Activated naive CD8-positive, alpha-beta T cell (primary cell): ENCODE results near the gene ATF6.
"Not testable (repeated sequence)": the region's sequence is repeated elsewhere in the genome, so short reads cannot be mapped to it uniquely, and the experiment has no call there.

Experiments
- H3K27ac Mint-ChIP-seq: one replicate; pipeline ENCODE4 v1.8.0; 2021; ENCODE audit warnings: mixed read lengths
- H3K27me3 Mint-ChIP-seq: one replicate; pipeline ENCODE4 v1.8.0; 2021; ENCODE audit warnings: mixed read lengths
- H3K36me3 Mint-ChIP-seq: one replicate; pipeline ENCODE4 v1.8.0; 2021; ENCODE audit warnings: mixed read lengths
- H3K4me1 Mint-ChIP-seq: one replicate; pipeline ENCODE4 v1.8.0; 2021; ENCODE audit warnings: low read depth, mixed read lengths
- H3K4me3 Mint-ChIP-seq: one replicate; pipeline ENCODE4 v1.8.0; 2021; ENCODE audit warnings: mild to moderate bottlenecking, mixed read lengths
- H3K9me3 Mint-ChIP-seq: one replicate; pipeline ENCODE4 v1.8.0; 2021; ENCODE audit warnings: low read depth, mixed read lengths

The ATF6 gene, protein sequence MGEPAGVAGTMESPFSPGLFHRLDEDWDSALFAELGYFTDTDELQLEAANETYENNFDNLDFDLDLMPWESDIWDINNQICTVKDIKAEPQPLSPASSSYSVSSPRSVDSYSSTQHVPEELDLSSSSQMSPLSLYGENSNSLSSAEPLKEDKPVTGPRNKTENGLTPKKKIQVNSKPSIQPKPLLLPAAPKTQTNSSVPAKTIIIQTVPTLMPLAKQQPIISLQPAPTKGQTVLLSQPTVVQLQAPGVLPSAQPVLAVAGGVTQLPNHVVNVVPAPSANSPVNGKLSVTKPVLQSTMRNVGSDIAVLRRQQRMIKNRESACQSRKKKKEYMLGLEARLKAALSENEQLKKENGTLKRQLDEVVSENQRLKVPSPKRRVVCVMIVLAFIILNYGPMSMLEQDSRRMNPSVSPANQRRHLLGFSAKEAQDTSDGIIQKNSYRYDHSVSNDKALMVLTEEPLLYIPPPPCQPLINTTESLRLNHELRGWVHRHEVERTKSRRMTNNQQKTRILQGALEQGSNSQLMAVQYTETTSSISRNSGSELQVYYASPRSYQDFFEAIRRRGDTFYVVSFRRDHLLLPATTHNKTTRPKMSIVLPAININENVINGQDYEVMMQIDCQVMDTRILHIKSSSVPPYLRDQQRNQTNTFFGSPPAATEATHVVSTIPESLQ

DNA sequence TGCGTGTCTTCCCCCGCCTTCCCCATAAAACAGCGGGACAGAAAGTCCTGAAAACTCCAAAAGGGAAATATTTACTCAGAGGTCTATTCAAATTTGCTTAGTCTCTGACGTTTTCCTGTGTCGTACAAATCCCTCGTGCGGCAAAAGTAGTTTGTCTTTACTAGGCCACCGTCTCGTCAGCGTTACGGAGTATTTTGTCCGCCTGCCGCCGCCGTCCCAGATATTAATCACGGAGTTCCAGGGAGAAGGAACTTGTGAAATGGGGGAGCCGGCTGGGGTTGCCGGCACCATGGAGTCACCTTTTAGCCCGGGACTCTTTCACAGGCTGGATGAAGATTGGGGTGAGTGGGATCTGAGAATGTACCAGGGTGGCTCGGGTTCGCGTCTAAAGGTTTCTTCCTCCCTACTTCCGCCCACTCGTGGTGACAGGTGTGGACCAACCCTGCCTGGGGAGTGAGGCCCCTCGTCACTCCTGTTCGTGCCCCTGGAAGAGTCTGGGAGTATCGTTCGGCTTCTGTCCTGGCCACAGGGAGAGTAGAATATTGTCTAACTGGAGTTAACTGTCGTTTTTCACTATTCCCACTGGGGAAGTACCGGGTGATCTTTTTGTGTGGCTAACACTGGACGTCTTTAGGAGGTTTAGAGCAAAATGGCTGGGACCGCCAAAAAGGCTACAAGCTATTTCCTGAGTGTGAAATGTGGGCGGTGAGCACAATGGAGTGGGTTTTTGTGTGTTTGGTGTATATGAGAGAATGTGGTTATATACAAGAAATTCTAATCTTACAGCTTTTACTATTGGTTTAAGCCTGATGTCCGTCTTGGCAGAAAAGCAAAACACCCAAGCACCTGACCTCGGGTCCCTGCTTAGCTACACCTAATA lies at the start of gene ATF6:
TSS of gene ATF6 (plus strand) at position 219 of the 880 bp plus-strand sequence. CDS start at position 260, 41 bp downstream.
- Mint-ChIP-seq H3K36me3 (peaks cover 2% of the 10 kb centered on the region), H3K4me3 (peak within 1 kb of the TSS; percentile 97), H3K27ac (peak within 1 kb of the TSS; percentile 95), H3K9me3 (no peaks in the 10 kb centered on the region), H3K27me3 (no peaks in the 10 kb centered on the region), H3K4me1 (peaks cover 37% of the 10 kb centered on the region)

DNA sequence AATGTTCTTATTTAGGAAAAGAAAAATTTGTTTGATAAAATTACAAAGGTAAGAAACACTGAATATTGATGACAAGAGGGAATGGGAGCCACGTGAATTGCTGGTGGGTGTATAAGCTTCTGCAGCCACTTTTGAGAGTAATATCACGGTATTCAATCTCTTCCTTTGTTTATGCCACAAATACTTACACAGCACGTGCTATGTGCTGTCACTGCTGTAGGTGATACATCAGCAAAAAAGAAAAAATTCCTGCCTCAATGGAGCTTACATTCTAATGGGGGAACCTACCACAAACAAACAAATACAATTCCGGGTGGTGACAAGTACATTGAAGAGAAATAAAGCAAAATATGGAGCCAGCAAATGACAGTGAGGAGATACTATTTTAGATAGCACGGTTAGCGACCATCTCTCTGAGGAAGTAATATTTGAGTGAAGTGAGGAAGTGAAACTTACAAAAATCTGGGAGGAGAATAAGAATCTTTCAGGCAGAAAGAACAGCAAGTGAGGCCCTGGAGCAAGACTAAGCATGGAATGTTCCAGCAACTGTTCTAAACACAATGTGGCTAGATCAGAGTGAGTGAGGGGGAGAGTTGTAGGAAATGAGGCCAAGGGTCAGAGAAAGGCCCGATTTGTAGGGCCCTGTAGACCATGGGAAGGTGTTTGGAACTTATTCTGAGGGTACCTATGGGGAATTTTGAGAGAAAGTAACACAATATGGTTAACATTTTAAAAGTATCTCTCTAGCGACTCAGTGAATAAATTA lies 47.4 kb upstream of the ATF6 start:
- peaks cover 7% of the 10 kb centered on the region for H3K4me1 Mint-ChIP-seq
- H3K27ac Mint-ChIP-seq, result no peak overlapping the region
- H3K4me3 Mint-ChIP-seq, result no peak overlapping the region
- H3K27me3 Mint-ChIP-seq, result peaks cover 2% of the 10 kb centered on the region
- H3K36me3 Mint-ChIP-seq, result no peaks in the 10 kb centered on the region
- no peaks in the 10 kb centered on the region for H3K9me3 Mint-ChIP-seq

DNA sequence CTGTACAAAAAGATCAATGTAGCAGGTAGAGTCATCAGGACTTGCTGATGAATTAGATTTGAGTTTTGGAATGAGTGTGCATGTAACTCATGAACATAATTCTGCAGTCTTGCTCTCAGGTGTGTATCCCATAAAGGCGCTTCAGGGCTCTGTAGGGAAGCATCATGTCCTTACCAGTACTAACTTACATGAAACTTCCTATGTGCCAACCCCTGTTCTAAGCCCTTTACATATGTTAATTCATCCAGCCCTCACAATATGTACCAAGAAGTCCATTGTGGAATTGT lies 46.9 kb upstream of the ATF6 start:
- no peak overlapping the region for H3K4me3 Mint-ChIP-seq
- H3K27me3 Mint-ChIP-seq, result peaks cover 4% of the 10 kb centered on the region
- H3K36me3 Mint-ChIP-seq, result no peaks in the 10 kb centered on the region
- no peaks in the 10 kb centered on the region for H3K9me3 Mint-ChIP-seq
- peaks cover 7% of the 10 kb centered on the region for H3K4me1 Mint-ChIP-seq
- no peak overlapping the region for H3K27ac Mint-ChIP-seq

DNA sequence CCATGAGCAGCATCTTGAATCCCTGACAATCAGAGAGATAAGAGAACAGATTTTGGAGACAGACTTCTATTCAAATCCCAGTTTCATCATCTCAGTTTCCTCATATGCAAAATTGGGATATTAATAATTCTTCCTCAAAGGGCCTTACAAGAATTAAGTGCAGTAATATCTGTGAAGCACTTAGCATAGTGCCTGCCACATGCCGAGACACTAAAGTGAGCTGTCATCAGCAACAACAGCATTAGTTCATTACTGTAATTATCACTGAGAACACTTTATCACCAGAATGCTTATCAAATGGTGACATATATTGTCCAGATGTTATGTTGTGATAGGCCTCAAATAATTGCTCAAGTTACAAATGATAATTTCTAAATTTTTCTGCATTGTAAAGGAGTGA lies 45.7 kb upstream of the ATF6 start:
- Mint-ChIP-seq H3K36me3 (no peaks in the 10 kb centered on the region), H3K4me3 (no peak overlapping the region), H3K27me3 (peaks cover 4% of the 10 kb centered on the region), H3K4me1 (peaks cover 11% of the 10 kb centered on the region), H3K9me3 (no peaks in the 10 kb centered on the region), H3K27ac (no peak overlapping the region)

DNA sequence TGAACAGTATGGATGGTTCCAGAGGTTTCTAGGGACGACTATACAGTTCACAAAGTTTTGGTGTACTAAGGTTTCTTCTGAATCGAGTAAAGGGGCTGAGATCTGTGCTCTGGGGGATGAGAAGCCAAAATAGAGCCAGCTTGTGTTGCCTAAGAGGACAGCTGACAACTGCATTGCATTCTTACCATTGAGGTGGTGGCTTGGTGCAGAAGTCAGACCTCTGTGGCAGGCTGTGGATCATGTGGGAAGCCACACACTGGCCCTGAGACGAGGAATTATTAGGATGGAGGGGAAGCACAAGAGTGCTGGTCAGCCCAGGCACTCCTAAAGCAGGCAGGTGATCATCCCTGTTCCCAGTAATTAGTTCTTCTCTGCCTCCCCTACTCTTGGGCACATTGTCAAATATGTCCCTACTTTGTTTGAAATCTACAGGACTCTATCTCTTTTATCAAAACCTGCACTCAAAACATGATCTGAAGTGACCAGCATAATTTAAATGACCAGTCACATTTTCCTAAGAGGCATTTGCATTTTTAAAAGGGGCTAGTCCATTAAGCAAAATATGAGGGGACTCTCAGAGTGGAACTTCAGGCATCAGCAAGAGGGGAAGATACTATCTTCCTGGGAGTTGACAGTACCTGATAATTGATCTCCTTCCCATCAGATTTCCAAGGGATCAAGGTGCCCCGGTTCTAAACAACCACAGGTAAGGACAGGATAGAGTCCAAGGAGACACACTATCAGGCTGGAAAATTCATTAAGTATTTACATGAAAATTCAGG lies 45.0 kb upstream of the ATF6 start, which contains the start of gene FCRLB:
TSS of gene FCRLB (plus strand) at position 589 of the 782 bp plus-strand sequence. CDS start 1,129 bp downstream, outside the sequence.
- H3K27me3 Mint-ChIP-seq, result peaks cover 4% of the 10 kb centered on the region
- peaks cover 14% of the 10 kb centered on the region for H3K4me1 Mint-ChIP-seq
- no peaks in the 10 kb centered on the region for H3K9me3 Mint-ChIP-seq
- H3K27ac Mint-ChIP-seq, result no peak within 1 kb of the TSS
- no peaks in the 10 kb centered on the region for H3K36me3 Mint-ChIP-seq
- H3K4me3 Mint-ChIP-seq, result no peak within 1 kb of the TSS

DNA sequence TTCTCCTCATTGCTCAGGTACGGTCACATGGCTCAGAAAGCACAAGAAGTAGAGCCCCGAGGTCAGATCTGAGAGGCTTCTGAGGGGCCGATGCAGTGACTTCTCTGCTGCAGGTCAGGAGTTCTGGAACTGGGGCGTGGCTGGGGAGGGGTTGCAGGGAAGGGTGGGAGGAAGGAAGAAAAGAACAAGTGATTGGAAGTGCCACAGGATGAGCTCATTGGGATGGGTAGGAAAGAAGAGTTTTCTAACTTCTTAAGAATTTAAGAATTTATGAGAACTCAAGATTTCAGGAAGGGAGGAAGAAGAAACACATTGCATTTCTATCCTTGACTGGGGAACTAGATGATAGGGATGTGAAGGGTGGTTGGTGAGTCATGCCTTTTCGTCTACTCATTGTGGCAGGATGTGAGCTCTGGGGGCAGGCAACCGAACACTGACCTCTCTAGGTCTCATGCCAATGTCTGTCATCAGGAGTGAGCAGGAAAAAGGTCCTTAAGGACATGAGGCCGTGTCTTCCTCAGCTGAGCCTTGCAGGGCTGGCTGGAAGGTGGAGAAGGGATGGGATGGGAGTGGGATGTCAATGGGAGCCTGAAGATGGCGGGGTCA lies 44.3 kb upstream of the ATF6 start:
- no peak overlapping the region for H3K27ac Mint-ChIP-seq
- H3K4me3 Mint-ChIP-seq, result no peak overlapping the region
- H3K36me3 Mint-ChIP-seq, result no peaks in the 10 kb centered on the region
- H3K27me3 Mint-ChIP-seq, result peaks cover 4% of the 10 kb centered on the region
- no peaks in the 10 kb centered on the region for H3K9me3 Mint-ChIP-seq
- peaks cover 14% of the 10 kb centered on the region for H3K4me1 Mint-ChIP-seq

DNA sequence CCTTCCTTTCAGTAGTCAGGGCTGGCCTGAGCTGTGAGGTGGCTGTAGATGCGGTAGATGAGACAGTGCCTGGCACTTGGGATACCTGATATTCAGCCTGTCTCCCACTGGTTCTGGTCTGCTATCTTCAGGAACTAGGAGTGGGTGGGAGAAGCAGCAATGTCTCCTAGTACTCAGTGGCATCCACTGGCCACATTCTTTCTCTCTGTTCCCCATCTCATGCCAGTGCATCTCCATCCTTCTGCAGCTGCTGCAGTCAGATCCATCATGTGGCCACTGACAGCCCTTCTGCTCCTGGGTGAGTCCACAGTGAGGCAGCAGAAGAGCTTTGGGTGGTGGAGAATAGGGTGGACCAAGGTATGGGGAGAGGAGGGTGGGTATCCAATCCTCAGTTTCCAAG lies 43.7 kb upstream of the ATF6 start:
- no peaks in the 10 kb centered on the region for H3K36me3 Mint-ChIP-seq
- no peak overlapping the region for H3K27ac Mint-ChIP-seq

DNA sequence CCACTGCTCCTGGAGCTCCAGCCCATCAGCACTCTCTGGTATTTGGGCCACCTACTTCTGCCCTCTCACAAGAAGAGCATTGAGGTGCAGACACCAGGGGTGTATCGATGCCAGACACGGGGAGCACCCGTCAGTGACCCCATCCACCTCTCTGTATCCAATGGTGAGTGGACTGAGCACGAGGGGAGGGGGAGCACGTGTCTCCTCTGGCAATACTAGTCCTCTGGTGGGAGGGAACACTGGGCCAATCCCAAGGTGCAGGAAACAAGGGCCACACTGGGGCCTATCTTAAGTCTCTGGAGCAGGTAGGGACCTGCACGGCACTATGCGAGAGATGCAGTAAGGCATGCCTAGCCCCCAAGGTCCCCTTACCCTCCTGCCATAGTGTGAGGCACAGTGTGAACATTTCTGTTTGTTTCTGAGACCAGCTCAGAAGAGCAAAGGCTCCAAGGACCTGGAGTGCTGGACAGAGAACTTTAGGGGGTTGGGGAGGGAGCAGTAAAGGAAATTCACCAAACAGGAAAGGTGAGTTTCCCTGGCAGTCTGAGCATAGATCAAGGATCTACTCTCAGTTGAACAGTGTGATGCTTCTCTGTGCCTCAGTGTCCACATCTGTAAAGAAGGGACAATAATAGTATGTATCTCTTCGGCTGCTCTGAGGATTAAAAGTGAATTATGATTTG lies 42.5 kb upstream of the ATF6 start:
- Mint-ChIP-seq H3K27ac (no peak overlapping the region), H3K36me3 (no peaks in the 10 kb centered on the region), H3K4me1 (peaks cover 24% of the 10 kb centered on the region), H3K4me3 (no peak overlapping the region), H3K9me3 (no peaks in the 10 kb centered on the region), H3K27me3 (peaks cover 4% of the 10 kb centered on the region)

More for the DNA sequence above, 43.7 kb upstream of the ATF6 start:
- Mint-ChIP-seq H3K4me1 (peaks cover 14% of the 10 kb centered on the region), H3K9me3 (no peaks in the 10 kb centered on the region), H3K4me3 (no peak overlapping the region), H3K27me3 (peaks cover 4% of the 10 kb centered on the region)

DNA sequence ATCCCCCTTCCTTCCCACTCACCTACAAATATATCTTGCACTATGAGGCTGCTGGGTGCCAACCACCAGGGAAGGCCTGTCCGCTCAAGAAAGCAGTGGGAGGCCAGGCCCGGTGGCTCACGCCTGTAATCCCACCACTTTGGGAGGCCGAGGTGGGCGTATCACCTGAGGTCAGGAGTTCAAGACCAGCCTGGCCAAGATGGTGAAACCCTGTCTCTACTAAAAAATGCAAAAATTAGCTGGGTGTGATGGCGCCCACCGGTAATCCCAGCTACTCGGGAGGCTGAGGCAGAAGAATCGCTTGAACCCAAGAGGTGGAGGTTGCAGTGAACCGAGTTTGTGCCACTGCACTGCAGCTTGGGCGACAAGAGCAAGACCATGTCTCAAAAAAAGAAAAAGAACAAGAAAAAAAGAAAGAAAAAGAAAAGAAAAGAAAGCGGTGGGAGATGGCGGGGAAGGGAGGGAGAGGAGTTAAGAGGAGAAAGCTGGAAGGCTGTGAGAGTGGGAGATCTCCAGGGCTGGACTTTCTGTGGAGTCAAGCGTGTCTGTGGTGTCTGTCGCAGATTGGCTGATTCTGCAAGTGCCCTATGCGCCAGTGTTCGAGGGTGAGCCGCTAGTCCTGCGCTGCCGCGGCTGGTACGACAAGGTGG lies 40.7 kb upstream of the ATF6 start:
- peaks cover 38% of the 10 kb centered on the region for H3K4me1 Mint-ChIP-seq
- not testable (repeated sequence) for H3K27ac Mint-ChIP-seq, H3K36me3 Mint-ChIP-seq, H3K9me3 Mint-ChIP-seq, H3K27me3 Mint-ChIP-seq
- peak overlapping the region; percentile 92 for H3K4me3 Mint-ChIP-seq

DNA sequence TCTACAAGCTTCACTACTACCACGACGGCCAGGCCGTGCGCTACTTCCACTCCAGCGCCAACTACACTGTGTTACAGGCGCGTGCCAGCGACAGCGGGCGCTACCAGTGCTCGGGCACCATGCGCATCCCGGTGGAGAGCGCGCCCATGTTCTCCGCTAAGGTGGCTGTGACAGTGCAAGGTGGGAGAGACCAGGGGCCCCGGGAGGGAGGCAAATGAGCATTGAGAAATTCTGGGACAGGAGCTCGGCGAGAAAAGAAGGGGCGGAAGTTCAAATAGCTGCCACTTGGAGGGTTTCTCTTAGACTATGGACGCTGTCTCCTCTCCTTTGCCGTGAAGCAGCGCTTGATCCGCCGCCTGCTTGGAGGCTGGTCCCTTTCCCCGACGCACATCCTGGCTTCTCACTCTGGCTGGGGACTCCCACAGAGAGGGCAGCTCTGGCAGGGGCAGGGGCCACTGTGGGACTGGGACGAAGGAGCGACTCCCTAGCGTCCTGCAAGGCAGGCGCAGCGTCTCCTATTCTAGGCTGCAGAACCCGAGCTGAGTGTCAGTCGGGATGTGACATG lies 40.1 kb upstream of the ATF6 start:
- peaks cover 44% of the 10 kb centered on the region for H3K4me1 Mint-ChIP-seq
- H3K36me3 Mint-ChIP-seq, result no peaks in the 10 kb centered on the region
- peak overlapping the region; percentile 25 for H3K27ac Mint-ChIP-seq
- H3K27me3 Mint-ChIP-seq, result peaks cover 4% of the 10 kb centered on the region
- peak overlapping the region; percentile 92 for H3K4me3 Mint-ChIP-seq
- H3K9me3 Mint-ChIP-seq, result no peaks in the 10 kb centered on the region

DNA sequence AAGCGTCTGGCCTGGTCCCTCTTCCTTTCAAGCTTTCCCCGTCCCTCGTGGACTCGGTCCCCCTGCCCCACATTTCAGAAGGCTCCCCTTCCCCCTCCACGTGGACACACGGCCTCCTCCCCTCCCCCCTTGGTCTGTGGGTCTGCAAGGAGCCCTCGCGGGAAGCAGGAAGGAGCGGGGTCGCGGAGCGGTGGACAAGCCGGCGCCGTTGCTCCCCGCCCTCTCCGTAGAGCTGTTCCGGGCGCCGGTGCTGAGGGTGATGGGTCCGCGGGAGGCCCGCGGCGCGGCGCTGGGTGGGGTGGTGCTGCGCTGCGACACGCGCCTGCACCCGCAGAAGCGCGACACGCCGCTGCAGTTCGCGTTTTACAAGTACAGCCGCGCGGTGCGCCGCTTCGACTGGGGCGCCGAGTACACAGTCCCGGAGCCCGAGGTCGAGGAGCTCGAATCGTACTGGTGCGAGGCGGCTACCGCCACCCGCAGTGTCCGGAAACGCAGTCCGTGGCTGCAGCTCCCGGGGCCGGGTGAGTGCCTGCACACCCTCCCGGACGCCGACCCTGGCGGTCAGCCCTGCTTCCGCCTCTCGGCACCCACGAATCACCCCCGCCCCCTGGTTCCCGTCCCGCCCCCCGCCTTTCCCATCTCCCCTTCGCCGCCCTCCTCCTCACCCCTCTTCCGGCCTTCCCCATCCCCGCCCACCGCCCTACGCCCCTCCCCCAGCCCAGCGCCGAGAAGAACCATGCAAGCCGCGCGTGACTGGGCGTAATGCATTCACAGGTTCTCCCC lies 39.5 kb upstream of the ATF6 start:
- no peaks in the 10 kb centered on the region for H3K36me3 Mint-ChIP-seq
- H3K9me3 Mint-ChIP-seq, result no peaks in the 10 kb centered on the region
- no peak overlapping the region for H3K27ac Mint-ChIP-seq
- peak overlapping the region; percentile 92 for H3K4me3 Mint-ChIP-seq
- peaks cover 50% of the 10 kb centered on the region for H3K4me1 Mint-ChIP-seq
- H3K27me3 Mint-ChIP-seq, result peaks cover 4% of the 10 kb centered on the region
